D721Med (cell line): ENCODE measurements around the gene HS6ST3.

Experiments
- DNase-seq: peaks from one replicate; pipeline ENCODE4 v3.0.0; 2011; ENCODE audit warnings: low spot score; ENCODE audit not compliant: insufficient read length
- FAIRE-seq: peaks from 2 replicates; lab custom pipeline; 2011; peaks lifted over from hg19 to GRCh38; lab: Jason Lieb, UNC
- CTCF ChIP-seq: IDR thresholded peaks from 2 replicates; pipeline ENCODE4 v1.5.1; 2012; ENCODE audit warnings: mild to moderate bottlenecking, control low read depth; ENCODE audit not compliant: insufficient read depth; ENCODE audit errors: missing control alignments

Gene HS6ST3

GRCh38 chr13:96542986-96543385, 453.1 kb downstream of the HS6ST3 start:
- TF ChIP-seq CTCF: no peak
- FAIRE-seq: no peak
- DNase-seq: no peak

- DNase-seq (no peak), FAIRE-seq (no peak)
- TF ChIP-seq CTCF: no peak
Measured at GRCh38 chr13:96544957-96545356, 455.1 kb downstream of the HS6ST3 start.

- FAIRE-seq: no peak
- DNase-seq: no peak
- TF ChIP-seq CTCF: no peak
Measured at GRCh38 chr13:96546463-96546862, 456.6 kb downstream of the HS6ST3 start.

GRCh38 chr13:96551546-96551945, 461.6 kb downstream of the HS6ST3 start:
- FAIRE-seq (no peak), DNase-seq (no peak)
- no peak for TF ChIP-seq CTCF

DNA sequence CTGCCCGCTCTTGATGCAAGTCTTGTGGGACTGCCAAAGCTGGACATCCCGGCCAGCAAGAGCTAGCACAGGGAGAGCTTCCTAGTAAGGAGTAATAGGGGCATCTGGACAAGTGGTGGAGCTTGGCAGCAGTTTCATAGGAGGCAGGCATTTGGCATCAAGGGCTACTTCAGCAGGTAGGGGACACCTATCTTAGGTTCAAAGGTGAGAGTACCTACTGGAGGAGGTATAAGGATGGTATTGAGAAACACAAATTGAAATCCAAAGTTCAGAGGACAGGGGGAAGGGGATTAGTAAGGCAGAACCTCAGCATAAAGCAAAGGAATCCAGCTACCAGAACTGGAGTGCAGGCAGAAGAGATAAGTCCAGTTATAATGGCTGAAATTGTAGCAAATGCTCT, 462.7 kb downstream of the HS6ST3 start:
- no peak for TF ChIP-seq CTCF
- DNase-seq (no peak), FAIRE-seq (no peak)

- FAIRE-seq: no peak
- TF ChIP-seq CTCF: no peak
- DNase-seq: no peak
Measured at GRCh38 chr13:96553796-96554195, 463.9 kb downstream of the HS6ST3 start.

GRCh38 chr13:96573563-96573962, 483.7 kb downstream of the HS6ST3 start:
- DNase-seq (no peak), FAIRE-seq (no peak)
- no peak for TF ChIP-seq CTCF
